Osteocyte (in vitro differentiated cells): Measurements from ENCODE around the gene NTRK2. TPM values are rescaled to one million over a fixed set of nuclear protein-coding genes. Genes with fewer than 3 reads are reported as not detected.

Source experiments
- DNase-seq: peaks from one replicate; pipeline ENCODE4 v3.0.0; 2021; ENCODE audit warnings: mixed read lengths; ENCODE audit not compliant: unreplicated experiment; ENCODE audit errors: extremely low spot score
- H3K27ac Mint-ChIP-seq: one replicate; pipeline ENCODE4 v1.8.0; 2021; ENCODE audit warnings: mild to moderate bottlenecking, mixed read lengths; ENCODE audit not compliant: unreplicated experiment
- H3K27me3 Mint-ChIP-seq: one replicate; pipeline ENCODE4 v1.8.0; 2021; ENCODE audit warnings: mixed read lengths; ENCODE audit not compliant: unreplicated experiment
- H3K36me3 Mint-ChIP-seq: one replicate; pipeline ENCODE4 v1.8.0; 2021; ENCODE audit warnings: mixed read lengths; ENCODE audit not compliant: unreplicated experiment
- H3K4me1 Mint-ChIP-seq: one replicate; pipeline ENCODE4 v1.8.0; 2021; ENCODE audit warnings: mixed read lengths; ENCODE audit not compliant: unreplicated experiment
- H3K4me3 Mint-ChIP-seq: one replicate; pipeline ENCODE4 v1.8.0; 2021; ENCODE audit warnings: mild to moderate bottlenecking, moderate library complexity, mixed read lengths; ENCODE audit not compliant: unreplicated experiment
- H3K9me3 Mint-ChIP-seq: one replicate; pipeline ENCODE4 v1.8.0; 2021; ENCODE audit warnings: mixed read lengths; ENCODE audit not compliant: unreplicated experiment
- total RNA-seq: library from RNA; stranded (reverse); gene quantifications from 2 replicates; pipeline ENCODE4 v1.2.1, GENCODE V29; 2021
- TF ChIP-seq, protein P1 (sequence below): fragments of 200-600 bp; sonication (generic); IDR thresholded peaks from 2 replicates; pipeline ENCODE4 v1.5.0; 2021; ENCODE audit warnings: antibody characterized with exemption, mild to moderate bottlenecking, moderate library complexity

Gene NTRK2
- total RNA-seq, 1 donor from 2014 or later = 29.4 TPM

DNA sequence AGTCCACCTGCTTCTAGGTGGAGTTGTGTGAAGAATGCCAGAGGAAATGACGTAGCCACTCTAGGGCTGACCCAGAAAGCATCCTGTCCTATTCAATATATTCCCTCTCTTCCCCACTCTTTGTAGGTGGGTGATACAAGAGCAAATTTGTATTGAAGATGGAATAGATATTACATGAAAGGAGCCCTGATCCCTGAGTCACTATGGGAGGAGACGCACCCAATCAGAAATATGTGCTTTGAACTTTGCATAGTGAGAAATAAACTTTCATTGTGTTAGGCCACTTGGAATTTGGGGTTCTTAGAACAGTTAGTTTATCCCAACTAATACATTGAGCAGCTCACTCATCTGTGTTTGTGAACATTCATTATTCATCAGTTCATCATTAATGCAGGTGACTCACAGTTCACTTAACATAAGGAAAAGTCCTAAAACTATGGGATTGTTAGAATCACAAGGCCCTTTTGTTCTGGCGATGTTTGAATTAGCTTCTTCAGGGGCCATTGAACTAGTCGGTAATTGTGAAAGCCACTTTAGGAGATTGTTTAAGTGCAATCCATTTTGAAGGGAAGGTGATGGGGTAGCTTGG lies 26.9 kb upstream of the NTRK2 start:
- TF ChIP-seq, protein P1, sequence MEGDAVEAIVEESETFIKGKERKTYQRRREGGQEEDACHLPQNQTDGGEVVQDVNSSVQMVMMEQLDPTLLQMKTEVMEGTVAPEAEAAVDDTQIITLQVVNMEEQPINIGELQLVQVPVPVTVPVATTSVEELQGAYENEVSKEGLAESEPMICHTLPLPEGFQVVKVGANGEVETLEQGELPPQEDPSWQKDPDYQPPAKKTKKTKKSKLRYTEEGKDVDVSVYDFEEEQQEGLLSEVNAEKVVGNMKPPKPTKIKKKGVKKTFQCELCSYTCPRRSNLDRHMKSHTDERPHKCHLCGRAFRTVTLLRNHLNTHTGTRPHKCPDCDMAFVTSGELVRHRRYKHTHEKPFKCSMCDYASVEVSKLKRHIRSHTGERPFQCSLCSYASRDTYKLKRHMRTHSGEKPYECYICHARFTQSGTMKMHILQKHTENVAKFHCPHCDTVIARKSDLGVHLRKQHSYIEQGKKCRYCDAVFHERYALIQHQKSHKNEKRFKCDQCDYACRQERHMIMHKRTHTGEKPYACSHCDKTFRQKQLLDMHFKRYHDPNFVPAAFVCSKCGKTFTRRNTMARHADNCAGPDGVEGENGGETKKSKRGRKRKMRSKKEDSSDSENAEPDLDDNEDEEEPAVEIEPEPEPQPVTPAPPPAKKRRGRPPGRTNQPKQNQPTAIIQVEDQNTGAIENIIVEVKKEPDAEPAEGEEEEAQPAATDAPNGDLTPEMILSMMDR = no peak
- no peak overlapping the region for H3K27ac Mint-ChIP-seq
- no peaks in the 10 kb centered on the region for H3K27me3 Mint-ChIP-seq
- no peaks in the 10 kb centered on the region for H3K4me1 Mint-ChIP-seq
- no peak overlapping the region for H3K4me3 Mint-ChIP-seq
- H3K36me3 Mint-ChIP-seq = no peaks in the 10 kb centered on the region
- peaks cover 4% of the 10 kb centered on the region for H3K9me3 Mint-ChIP-seq
- DNase-seq = no peak

DNA sequence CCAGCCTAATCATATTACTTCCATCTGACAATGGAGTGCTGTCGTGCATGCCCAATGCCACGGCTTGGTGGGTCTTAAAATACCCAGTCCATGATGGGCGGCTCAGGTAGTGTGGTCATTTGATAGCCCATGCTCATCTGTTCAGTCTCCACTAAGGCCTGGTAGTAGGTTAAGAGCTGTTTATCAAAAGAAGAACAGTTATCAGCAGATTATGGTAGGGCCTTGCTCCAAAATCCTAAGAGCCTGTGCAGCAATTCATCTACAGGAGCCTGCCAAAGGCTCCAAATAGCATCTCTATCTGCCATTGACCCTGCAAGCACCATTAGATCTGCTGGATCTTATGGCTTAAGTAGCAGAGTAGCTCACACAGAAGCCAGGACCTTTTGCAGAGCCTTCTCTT lies 21.8 kb upstream of the NTRK2 start:
- Mint-ChIP-seq H3K4me1 (peaks cover under 1% of the 10 kb centered on the region), H3K4me3 (no peak overlapping the region), H3K27me3 (no peaks in the 10 kb centered on the region), H3K9me3 (no peaks in the 10 kb centered on the region), H3K36me3 (no peaks in the 10 kb centered on the region), H3K27ac (no peak overlapping the region)
- DNase-seq = no peak
- TF ChIP-seq, protein P1 = no peak

GRCh38 chr9:84652496-84653120 lies 16.9 kb upstream of the NTRK2 start:
- Mint-ChIP-seq H3K4me1 (peaks cover 4% of the 10 kb centered on the region), H3K27me3 (peaks cover 5% of the 10 kb centered on the region), H3K9me3 (no peaks in the 10 kb centered on the region), H3K36me3 (no peaks in the 10 kb centered on the region), H3K27ac (no peak overlapping the region), H3K4me3 (no peak overlapping the region)
- TF ChIP-seq, protein P1 = peak; percentile 57
- DNase-seq = no peak

GRCh38 chr9:84655447-84655846 lies 14.1 kb upstream of the NTRK2 start:
- H3K27me3 Mint-ChIP-seq = peaks cover 9% of the 10 kb centered on the region
- TF ChIP-seq, protein P1 = no peak
- H3K4me1 Mint-ChIP-seq = peaks cover 4% of the 10 kb centered on the region
- H3K4me3 Mint-ChIP-seq = no peak overlapping the region
- no peaks in the 10 kb centered on the region for H3K36me3 Mint-ChIP-seq
- DNase-seq = no peak
- H3K27ac Mint-ChIP-seq = no peak overlapping the region
- no peaks in the 10 kb centered on the region for H3K9me3 Mint-ChIP-seq

- H3K27ac Mint-ChIP-seq = no peak overlapping the region
- no peaks in the 10 kb centered on the region for H3K9me3 Mint-ChIP-seq
- TF ChIP-seq, protein P1 = no peak
- DNase-seq = no peak
- peaks cover 10% of the 10 kb centered on the region for H3K27me3 Mint-ChIP-seq
- H3K4me3 Mint-ChIP-seq = no peak overlapping the region
- no peaks in the 10 kb centered on the region for H3K36me3 Mint-ChIP-seq
- peaks cover 1% of the 10 kb centered on the region for H3K4me1 Mint-ChIP-seq
Observed at GRCh38 chr9:84659313-84659712, 10.2 kb upstream of the NTRK2 start.
